HG03575 (cell line): ENCODE measurements around the gene BOLA3.
"Not testable (repeated sequence)": the region's sequence is repeated elsewhere in the genome, so short reads cannot be mapped to it uniquely, and the experiment has no call there.

ENCODE experiments used
- ATAC-seq: cut with Tn5 transposase; IDR thresholded peaks from one replicate; pipeline ENCODE4 v1.9.1; 2021; ENCODE audit not compliant: unreplicated experiment, insufficient number of reproducible peaks, low FRiP score; ENCODE audit errors: extremely low read depth

BOLA3 gene

GRCh38 chr2:74152954-74153353 is 5.2 kb upstream of the BOLA3 start:
- ATAC-seq: no peak

- ATAC-seq: no peak
These were observed 2.0 kb upstream of the BOLA3 start for GRCh38 chr2:74149570-74150319.

GRCh38 chr2:74149247-74149525 is 1.5 kb upstream of the BOLA3 start:
- ATAC-seq: no peak

- ATAC-seq: no peak
These were observed 940 bp upstream of the BOLA3 start for GRCh38 chr2:74148457-74149246.

- ATAC-seq: no peak
These were observed 584 bp downstream of the BOLA3 start for GRCh38 chr2:74146929-74147726.

GRCh38 chr2:74142340-74142739 is 5.4 kb downstream of the BOLA3 start:
- ATAC-seq: no peak

- ATAC-seq: no peak
These were observed 8.9 kb downstream of the BOLA3 start for GRCh38 chr2:74138600-74139323.

- no peak for ATAC-seq
These were observed 9.8 kb downstream of the BOLA3 start for GRCh38 chr2:74137651-74138599.

- ATAC-seq: no peak
These were observed 15.8 kb downstream of the BOLA3 start for GRCh38 chr2:74131901-74132300.

GRCh38 chr2:74130211-74130995 is 17.3 kb downstream of the BOLA3 start:
- no peak for ATAC-seq

- no peak for ATAC-seq
These were observed 19.5 kb downstream of the BOLA3 start for GRCh38 chr2:74128206-74128605.

- ATAC-seq: not testable (repeated sequence)
These were observed 23.8 kb downstream of the BOLA3 start for GRCh38 chr2:74123955-74124354.

GRCh38 chr2:74121846-74122245 is 25.9 kb downstream of the BOLA3 start:
- ATAC-seq: not testable (repeated sequence)

GRCh38 chr2:74119912-74120825 is 27.5 kb downstream of the BOLA3 start:
- no peak for ATAC-seq

- ATAC-seq: no peak
These were observed 28.4 kb downstream of the BOLA3 start for GRCh38 chr2:74119339-74119738.

- no peak for ATAC-seq
These were observed 36.3 kb downstream of the BOLA3 start for GRCh38 chr2:74111380-74111779.

- ATAC-seq: no peak
These were observed 37.2 kb downstream of the BOLA3 start for GRCh38 chr2:74110537-74110936.
